Measurements from ENCODE around the gene GMDS.

The GMDS gene

DNA sequence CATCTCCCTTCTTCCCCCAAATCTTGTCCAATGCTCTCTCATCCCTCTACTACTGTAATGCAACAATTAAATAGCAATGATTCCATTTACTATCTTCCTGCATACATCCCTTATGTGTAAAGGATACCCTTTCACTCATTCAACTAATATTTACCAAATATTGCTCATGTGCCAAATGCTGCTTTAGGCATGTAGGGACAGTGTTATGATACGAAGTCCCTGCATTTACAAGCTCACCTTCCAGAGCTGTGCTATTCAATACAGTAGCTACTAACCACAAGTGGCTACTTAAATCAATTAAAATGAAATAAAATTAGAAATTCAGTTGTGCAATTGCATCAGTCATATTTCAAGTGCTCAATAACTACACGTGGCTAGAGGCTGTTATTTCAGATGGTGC, 41.1 kb downstream of the GMDS start:
- H3K4me3 ChIP-seq (ENCODE audit: control insufficient read depth, low read depth, low read length): no peak overlapping the region
- TF ChIP-seq, protein P1, sequence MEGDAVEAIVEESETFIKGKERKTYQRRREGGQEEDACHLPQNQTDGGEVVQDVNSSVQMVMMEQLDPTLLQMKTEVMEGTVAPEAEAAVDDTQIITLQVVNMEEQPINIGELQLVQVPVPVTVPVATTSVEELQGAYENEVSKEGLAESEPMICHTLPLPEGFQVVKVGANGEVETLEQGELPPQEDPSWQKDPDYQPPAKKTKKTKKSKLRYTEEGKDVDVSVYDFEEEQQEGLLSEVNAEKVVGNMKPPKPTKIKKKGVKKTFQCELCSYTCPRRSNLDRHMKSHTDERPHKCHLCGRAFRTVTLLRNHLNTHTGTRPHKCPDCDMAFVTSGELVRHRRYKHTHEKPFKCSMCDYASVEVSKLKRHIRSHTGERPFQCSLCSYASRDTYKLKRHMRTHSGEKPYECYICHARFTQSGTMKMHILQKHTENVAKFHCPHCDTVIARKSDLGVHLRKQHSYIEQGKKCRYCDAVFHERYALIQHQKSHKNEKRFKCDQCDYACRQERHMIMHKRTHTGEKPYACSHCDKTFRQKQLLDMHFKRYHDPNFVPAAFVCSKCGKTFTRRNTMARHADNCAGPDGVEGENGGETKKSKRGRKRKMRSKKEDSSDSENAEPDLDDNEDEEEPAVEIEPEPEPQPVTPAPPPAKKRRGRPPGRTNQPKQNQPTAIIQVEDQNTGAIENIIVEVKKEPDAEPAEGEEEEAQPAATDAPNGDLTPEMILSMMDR (IDR thresholded peaks at IDR 0.05; ENCODE audit: control insufficient read depth, insufficient read depth, low read depth, low read length, missing control alignments): no peak
- DNase-seq (ENCODE audit: low read depth): no peak

DNA sequence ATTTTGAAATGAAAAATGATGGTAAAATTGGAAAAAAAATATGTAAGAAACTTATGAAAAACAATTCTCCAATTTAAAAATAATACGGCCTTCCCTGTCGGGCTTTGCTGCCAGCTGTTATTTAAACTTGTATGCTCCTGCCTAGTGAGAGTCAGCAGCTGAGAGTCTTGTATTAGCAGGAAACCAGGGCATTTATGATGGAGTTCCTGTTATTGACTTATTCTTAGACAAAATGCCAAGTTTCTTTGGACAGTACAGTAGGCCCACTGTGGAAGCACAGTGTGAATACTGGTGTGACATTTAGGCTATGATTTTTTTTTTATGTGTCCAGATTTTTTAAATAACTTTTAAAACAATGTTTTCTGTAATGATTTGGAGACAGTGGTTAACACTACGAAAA, 42.1 kb downstream of the GMDS start:
- DNase-seq (ENCODE audit: low read depth): no peak
- no peak overlapping the region for H3K4me3 ChIP-seq (ENCODE audit: control insufficient read depth, low read depth, low read length)
- TF ChIP-seq, protein P1 (IDR thresholded peaks at IDR 0.05; ENCODE audit: control insufficient read depth, insufficient read depth, low read depth, low read length, missing control alignments): no peak

DNA sequence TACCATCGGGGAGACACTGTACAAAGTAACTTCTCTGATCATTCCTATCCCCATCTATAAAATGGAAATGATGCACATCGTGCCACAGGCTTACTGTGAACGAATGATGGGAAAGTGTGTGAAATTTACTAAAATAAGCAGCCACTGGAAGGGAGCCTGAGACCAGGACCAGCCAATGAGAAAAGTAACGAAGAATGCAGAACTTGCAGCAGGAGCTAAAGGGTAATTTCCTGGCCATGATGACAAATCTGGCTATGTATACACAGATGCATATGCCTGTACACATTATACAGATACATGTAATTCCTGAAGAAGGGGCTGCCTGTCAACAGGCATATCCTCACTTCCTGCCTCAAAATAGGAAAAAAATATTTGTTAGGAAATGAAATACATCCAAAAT, 47.4 kb downstream of the GMDS start:
- no peak overlapping the region for H3K4me3 ChIP-seq (ENCODE audit: control insufficient read depth, low read depth, low read length)
- no peak for DNase-seq (ENCODE audit: low read depth)
- TF ChIP-seq, protein P1 (IDR thresholded peaks at IDR 0.05; ENCODE audit: control insufficient read depth, insufficient read depth, low read depth, low read length, missing control alignments): no peak

DNA sequence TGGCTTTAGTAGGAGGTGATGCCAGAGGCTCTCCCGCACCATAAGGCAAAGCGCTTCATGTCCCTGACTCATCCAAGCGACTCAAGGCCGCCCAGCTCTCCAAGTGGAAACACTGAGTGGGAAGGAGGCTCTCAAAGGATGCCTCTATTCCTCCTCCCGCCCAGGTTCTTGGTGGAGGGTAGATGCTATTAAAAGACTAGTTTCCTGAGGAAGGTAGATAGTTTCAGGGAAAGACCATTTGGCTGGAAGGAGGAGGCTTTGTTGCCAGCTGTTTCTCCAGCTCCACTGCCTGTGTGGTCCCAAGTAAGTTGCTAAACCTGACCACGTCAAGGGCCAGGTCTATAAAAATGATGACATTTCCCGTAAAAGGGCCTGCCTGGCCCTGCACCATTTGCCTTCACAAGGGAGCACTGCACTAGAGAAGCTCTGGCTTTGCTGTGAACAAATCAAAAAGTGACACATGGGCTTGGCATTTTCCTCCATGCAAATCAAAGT, 48.2 kb downstream of the GMDS start:
- no peak overlapping the region for H3K4me3 ChIP-seq (ENCODE audit: control insufficient read depth, low read depth, low read length)
- TF ChIP-seq, protein P1 (IDR thresholded peaks at IDR 0.05; ENCODE audit: control insufficient read depth, insufficient read depth, low read depth, low read length, missing control alignments): no peak
- DNase-seq (ENCODE audit: low read depth): peak; percentile 72

DNA sequence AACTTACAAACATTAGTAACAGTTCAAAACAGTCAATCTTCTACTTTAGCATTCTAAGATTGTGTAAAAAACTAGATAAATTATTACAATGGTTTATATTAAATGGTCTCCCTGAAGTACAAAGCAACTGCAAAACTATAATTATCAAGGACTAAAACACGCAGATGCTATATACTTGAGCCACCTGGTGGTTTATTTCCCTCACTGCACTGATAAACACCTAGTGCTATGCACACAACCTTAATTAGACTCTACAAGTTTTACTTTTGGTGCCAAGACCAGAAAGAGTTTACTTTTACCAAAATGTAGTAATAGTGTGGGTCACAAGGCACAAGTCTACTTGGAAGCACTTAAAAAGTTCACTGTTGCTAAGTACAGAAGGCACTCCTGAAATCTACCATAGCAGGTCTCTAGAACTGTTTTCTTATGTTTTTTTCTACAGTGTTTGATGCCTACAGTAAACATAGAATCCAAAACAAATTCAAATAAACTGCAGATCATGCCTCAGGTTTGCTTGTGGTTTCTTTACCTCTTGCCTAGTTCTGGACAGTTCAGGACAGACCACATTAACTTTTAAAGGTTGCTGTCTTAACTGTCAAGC, 49.2 kb downstream of the GMDS start:
- TF ChIP-seq, protein P1 (IDR thresholded peaks at IDR 0.05; ENCODE audit: control insufficient read depth, insufficient read depth, low read depth, low read length, missing control alignments): peak; percentile 68
- H3K4me3 ChIP-seq (ENCODE audit: control insufficient read depth, low read depth, low read length): no peak overlapping the region
- DNase-seq (ENCODE audit: low read depth): peak; percentile 16

DNA sequence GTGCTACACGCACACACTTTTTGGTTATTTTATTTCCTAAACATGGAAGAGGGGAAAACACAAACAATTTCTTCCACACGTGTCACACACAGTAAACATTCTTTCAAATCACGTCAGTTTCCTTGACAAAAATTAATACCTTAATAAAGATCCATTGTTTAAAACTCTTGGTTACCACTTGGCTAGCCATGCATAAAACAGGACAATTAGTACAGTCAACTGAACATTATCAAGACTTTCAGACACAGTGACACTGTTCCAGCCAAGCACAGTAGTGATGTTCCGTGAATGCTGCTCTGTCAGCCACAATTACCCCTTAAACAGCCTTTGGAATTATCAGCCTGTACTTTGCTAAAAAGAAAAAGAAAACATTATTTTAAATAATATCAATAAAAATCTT, 50.8 kb downstream of the GMDS start:
- no peak for DNase-seq (ENCODE audit: low read depth)
- H3K4me3 ChIP-seq (ENCODE audit: control insufficient read depth, low read depth, low read length): no peak overlapping the region
- TF ChIP-seq, protein P1 (IDR thresholded peaks at IDR 0.05; ENCODE audit: control insufficient read depth, insufficient read depth, low read depth, low read length, missing control alignments): no peak

All from AG09309 (cell line).